IPS-20b (cell line): ENCODE results near the gene VTN.

ENCODE experiments used
- H3K27ac ChIP-seq: one replicate; pipeline ENCODE4 v1.5.1; 2013; ENCODE audit warnings: low read length
- H3K27me3 ChIP-seq: 2 replicates; pipeline ENCODE4 v1.6.1; 2013; ENCODE audit warnings: mild to moderate bottlenecking, low read length, inconsistent platforms; ENCODE audit not compliant: insufficient read depth
- H3K36me3 ChIP-seq: 2 replicates; pipeline ENCODE4 v1.6.1; 2013; ENCODE audit warnings: low read depth, mild to moderate bottlenecking, inconsistent platforms, low read length, moderate library complexity; ENCODE audit not compliant: insufficient read depth
- H3K4me1 ChIP-seq: 2 replicates; pipeline ENCODE4 v1.6.1; 2013; ENCODE audit warnings: mild to moderate bottlenecking, control low read depth, inconsistent platforms, low read length, moderate library complexity; ENCODE audit not compliant: insufficient read depth
- H3K4me3 ChIP-seq: 2 replicates; pipeline ENCODE4 v1.5.1; 2013; ENCODE audit warnings: mild to moderate bottlenecking, low read length, inconsistent platforms
- H3K9ac ChIP-seq: 2 replicates; pipeline ENCODE4 v1.6.1; 2013; ENCODE audit warnings: low read depth, mild to moderate bottlenecking, inconsistent platforms, low read length, moderate library complexity
- H3K9me3 ChIP-seq: 2 replicates; pipeline ENCODE4 v1.6.1; 2013; ENCODE audit warnings: mild to moderate bottlenecking, low read depth, low read length, inconsistent platforms; ENCODE audit not compliant: insufficient read depth

Gene VTN

GRCh38 chr17:28381141-28381825, 11.2 kb upstream of the VTN start:
- no peak overlapping the region for H3K9ac ChIP-seq
- no peak overlapping the region for H3K27ac ChIP-seq
- peak overlapping the region; percentile 48; the same call in 1 of the 2 replicates for H3K4me3 ChIP-seq
- no peaks in the 10 kb centered on the region for H3K9me3 ChIP-seq
- no peaks in the 10 kb centered on the region for H3K36me3 ChIP-seq
- no peaks in the 10 kb centered on the region for H3K4me1 ChIP-seq
- peaks cover 74% of the 10 kb centered on the region for H3K27me3 ChIP-seq

- Histone ChIP-seq H3K27me3 (peaks cover 62% of the 10 kb centered on the region), H3K27ac (no peak overlapping the region), H3K4me3 (no peak overlapping the region), H3K4me1 (no peaks in the 10 kb centered on the region), H3K36me3 (no peaks in the 10 kb centered on the region), H3K9me3 (no peaks in the 10 kb centered on the region), H3K9ac (no peak overlapping the region)
These were observed 10.0 kb upstream of the VTN start for GRCh38 chr17:28379814-28380801.

- Histone ChIP-seq H3K9me3 (no peaks in the 10 kb centered on the region), H3K36me3 (no peaks in the 10 kb centered on the region), H3K4me3 (peak overlapping the region; percentile 80; the same call in 1 of the 2 replicates), H3K9ac (no peak overlapping the region), H3K27ac (no peak overlapping the region), H3K4me1 (peaks cover 9% of the 10 kb centered on the region; the same call in 1 of the 2 replicates), H3K27me3 (peaks cover 34% of the 10 kb centered on the region)
These were observed 2.8 kb upstream of the VTN start for GRCh38 chr17:28372945-28373274.

- H3K4me3 ChIP-seq, result peak overlapping the region; percentile 80; the same call in 1 of the 2 replicates
- H3K27me3 ChIP-seq, result peaks cover 34% of the 10 kb centered on the region
- H3K4me1 ChIP-seq, result peaks cover 9% of the 10 kb centered on the region; the same call in 1 of the 2 replicates
- no peaks in the 10 kb centered on the region for H3K36me3 ChIP-seq
- no peaks in the 10 kb centered on the region for H3K9me3 ChIP-seq
- no peak overlapping the region for H3K27ac ChIP-seq
- peak overlapping the region; percentile 51; the same call in 1 of the 2 replicates for H3K9ac ChIP-seq
These were observed 2.3 kb upstream of the VTN start for GRCh38 chr17:28372203-28372944.

- peaks cover 9% of the 10 kb centered on the region; the same call in 1 of the 2 replicates for H3K4me1 ChIP-seq
- no peak within 1 kb of the TSS for H3K27ac ChIP-seq
- no peaks in the 10 kb centered on the region for H3K36me3 ChIP-seq
- H3K9me3 ChIP-seq, result no peaks in the 10 kb centered on the region
- H3K27me3 ChIP-seq, result peaks cover 34% of the 10 kb centered on the region
- peak within 1 kb of the TSS; percentile 80 for H3K4me3 ChIP-seq
- H3K9ac ChIP-seq, result peak within 1 kb of the TSS; percentile 51; the same call in 1 of the 2 replicates
These were observed 1.4 kb upstream of the VTN start, which contains the start of gene SARM1 for GRCh38 chr17:28371245-28372202. SARM1 (plus strand) TSS chr17:28371694; CDS start chr17:28372033, 339 bp downstream.

GRCh38 chr17:28370744-28371103, 617 bp upstream of the VTN start:
- peak overlapping the region; percentile 7; the same call in 1 of the 2 replicates for H3K9ac ChIP-seq
- H3K4me3 ChIP-seq, result peak overlapping the region; percentile 55
- H3K36me3 ChIP-seq, result no peaks in the 10 kb centered on the region
- no peak overlapping the region for H3K27ac ChIP-seq
- peaks cover 34% of the 10 kb centered on the region for H3K27me3 ChIP-seq
- H3K9me3 ChIP-seq, result no peaks in the 10 kb centered on the region
- peaks cover 9% of the 10 kb centered on the region; the same call in 1 of the 2 replicates for H3K4me1 ChIP-seq

- H3K9ac ChIP-seq, result no peak overlapping the region
- H3K4me3 ChIP-seq, result no peak overlapping the region
- H3K36me3 ChIP-seq, result no peaks in the 10 kb centered on the region
- H3K27ac ChIP-seq, result no peak overlapping the region
- peaks cover 31% of the 10 kb centered on the region for H3K27me3 ChIP-seq
- H3K4me1 ChIP-seq, result peaks cover 9% of the 10 kb centered on the region; the same call in 1 of the 2 replicates
- no peaks in the 10 kb centered on the region for H3K9me3 ChIP-seq
These were observed 448 bp downstream of the VTN start for GRCh38 chr17:28369684-28370034.

GRCh38 chr17:28368915-28369683, 1.0 kb downstream of the VTN start:
- H3K27ac ChIP-seq, result no peak overlapping the region
- peaks cover 9% of the 10 kb centered on the region; the same call in 1 of the 2 replicates for H3K4me1 ChIP-seq
- H3K27me3 ChIP-seq, result peaks cover 25% of the 10 kb centered on the region
- no peaks in the 10 kb centered on the region for H3K36me3 ChIP-seq
- no peak overlapping the region for H3K9ac ChIP-seq
- no peaks in the 10 kb centered on the region for H3K9me3 ChIP-seq
- H3K4me3 ChIP-seq, result no peak overlapping the region

GRCh38 chr17:28368306-28368831, 1.7 kb downstream of the VTN start:
- Histone ChIP-seq H3K4me3 (no peak overlapping the region), H3K9ac (no peak overlapping the region), H3K36me3 (no peaks in the 10 kb centered on the region), H3K27ac (no peak overlapping the region), H3K27me3 (peaks cover 18% of the 10 kb centered on the region), H3K9me3 (no peaks in the 10 kb centered on the region), H3K4me1 (peaks cover 9% of the 10 kb centered on the region; the same call in 1 of the 2 replicates)
